DOHH2 (cell line): ENCODE data around the gene LY6G5B.

Experiments used
- H3F3A ChIP-seq: fragments of 200-600 bp; sonication (generic), shearing (Covaris generic); 2 replicates; pipeline ENCODE4 v1.6.0; 2016; ENCODE audit warnings: antibody characterized with exemption, mild to moderate bottlenecking; ENCODE audit not compliant: control insufficient read depth, insufficient read depth
- H3K27ac ChIP-seq: fragments of 200-600 bp; sonication (generic); 2 replicates; pipeline ENCODE4 v1.5.1; 2014; ENCODE audit warnings: low read depth, mild to moderate bottlenecking, low read length, moderate library complexity
- H3K27me3 ChIP-seq: fragments of 200-600 bp; sonication (generic); 2 replicates; pipeline ENCODE4 v1.6.1; 2014; ENCODE audit warnings: mild to moderate bottlenecking, low read length, mixed read lengths; ENCODE audit not compliant: control insufficient read depth
- H3K36me3 ChIP-seq: fragments of 200-600 bp; sonication (generic); 2 replicates; pipeline ENCODE4 v1.6.1; 2014; ENCODE audit warnings: mild to moderate bottlenecking, low read length, moderate library complexity, mixed read lengths; ENCODE audit not compliant: control insufficient read depth
- H3K4me1 ChIP-seq: fragments of 200-600 bp; sonication (generic); 2 replicates; pipeline ENCODE4 v1.6.1; 2014; ENCODE audit warnings: mild to moderate bottlenecking, low read length, mixed read lengths; ENCODE audit not compliant: control insufficient read depth
- H3K4me2 ChIP-seq: fragments of 200-600 bp; sonication (generic); 2 replicates; pipeline ENCODE4 v1.6.0; 2014; ENCODE audit warnings: mild to moderate bottlenecking, low read length, moderate library complexity
- H3K4me3 ChIP-seq: fragments of 200-600 bp; sonication (generic); 2 replicates; pipeline ENCODE4 v1.5.1; 2014; ENCODE audit warnings: mild to moderate bottlenecking, low read length, mixed read lengths
- H3K79me2 ChIP-seq: fragments of 200-600 bp; sonication (generic); 2 replicates; pipeline ENCODE4 v1.6.1; 2014; ENCODE audit warnings: mild to moderate bottlenecking, low read length, mixed read lengths; ENCODE audit not compliant: control insufficient read depth
- H3K9me2 ChIP-seq: fragments of 200-600 bp; sonication (generic); replicated peaks from 2 replicates; pipeline ENCODE4 v1.6.1; 2014; ENCODE audit warnings: mild to moderate bottlenecking, low read length, mixed read lengths; ENCODE audit not compliant: control insufficient read depth
- H3K9me3 ChIP-seq: fragments of 200-600 bp; sonication (generic); 2 replicates; pipeline ENCODE4 v1.6.1; 2014; ENCODE audit warnings: antibody characterized with exemption, low read length, mixed read lengths; ENCODE audit not compliant: control insufficient read depth, insufficient read depth
- H4K20me1 ChIP-seq: fragments of 200-600 bp; sonication (generic); 2 replicates; pipeline ENCODE4 v1.6.0; 2014; ENCODE audit warnings: low read depth, mild to moderate bottlenecking, antibody characterized with exemption, low read length, moderate library complexity; ENCODE audit not compliant: control insufficient read depth, insufficient read depth
- EZH2phosphoT487 ChIP-seq: fragments of 200-600 bp; sonication (generic); IDR thresholded peaks from 2 replicates; pipeline ENCODE4 v1.6.1; 2017; ENCODE audit warnings: borderline replicate concordance, mild to moderate bottlenecking, antibody characterized with exemption, low read length, moderate library complexity, mixed read lengths
- TF ChIP-seq, protein P1 (sequence below): fragments of 200-600 bp; sonication (generic); IDR thresholded peaks from one replicate; pipeline ENCODE4 v1.5.1; 2014; ENCODE audit warnings: antibody characterized with exemption, mild to moderate bottlenecking, low read depth, low read length; ENCODE audit not compliant: poor library complexity, severe bottlenecking

Gene LY6G5B

DNA sequence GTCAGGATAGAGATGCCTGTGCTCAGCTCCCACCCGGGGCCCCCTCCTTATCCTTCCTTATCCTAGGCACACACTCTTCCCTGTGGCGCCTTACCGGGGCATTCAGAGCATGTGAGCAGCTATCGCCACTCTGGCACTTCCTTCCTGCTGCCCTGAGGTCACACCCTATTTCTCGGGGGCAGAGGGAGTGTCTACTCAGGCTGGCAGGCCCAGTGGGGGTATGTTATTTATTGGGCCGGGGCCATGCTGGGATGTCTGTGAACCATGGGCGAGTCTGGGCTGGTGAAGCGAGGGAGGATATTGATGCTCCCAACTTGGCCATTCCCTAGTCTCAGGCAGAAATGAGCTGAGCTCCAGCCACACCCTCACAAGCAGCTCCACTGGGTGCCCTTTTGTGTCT, 41.5 kb downstream of the LY6G5B start:
- no peaks in the 10 kb centered on the region for H3K9me3 ChIP-seq

DNA sequence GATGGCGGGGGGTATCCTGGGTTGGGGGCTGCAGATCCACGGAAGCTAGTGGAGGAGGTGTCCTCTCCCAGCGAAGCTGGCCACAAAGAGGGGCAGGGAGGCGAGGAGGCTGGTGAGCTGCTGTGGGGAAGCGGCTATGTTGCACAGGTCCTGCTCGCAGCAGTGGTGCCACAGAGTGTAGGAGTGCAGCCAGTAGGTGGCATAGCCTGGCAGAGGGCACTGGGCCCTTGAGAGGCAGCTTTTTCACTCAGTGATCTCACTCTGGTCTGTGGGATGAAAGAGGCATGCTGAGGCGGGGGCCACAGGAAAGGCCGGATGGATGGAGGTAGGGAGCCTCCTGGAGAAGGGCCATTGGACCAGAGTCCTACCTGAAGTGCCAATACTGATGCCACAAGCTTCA, 42.5 kb downstream of the LY6G5B start:
- H3K27me3 ChIP-seq, result peaks cover 47% of the 10 kb centered on the region
- H3K79me2 ChIP-seq, result no peaks in the 10 kb centered on the region
- no peaks in the 10 kb centered on the region for H4K20me1 ChIP-seq
- H3K4me2 ChIP-seq, result no peak overlapping the region
- H3K36me3 ChIP-seq, result no peaks in the 10 kb centered on the region
- TF ChIP-seq, protein P1, sequence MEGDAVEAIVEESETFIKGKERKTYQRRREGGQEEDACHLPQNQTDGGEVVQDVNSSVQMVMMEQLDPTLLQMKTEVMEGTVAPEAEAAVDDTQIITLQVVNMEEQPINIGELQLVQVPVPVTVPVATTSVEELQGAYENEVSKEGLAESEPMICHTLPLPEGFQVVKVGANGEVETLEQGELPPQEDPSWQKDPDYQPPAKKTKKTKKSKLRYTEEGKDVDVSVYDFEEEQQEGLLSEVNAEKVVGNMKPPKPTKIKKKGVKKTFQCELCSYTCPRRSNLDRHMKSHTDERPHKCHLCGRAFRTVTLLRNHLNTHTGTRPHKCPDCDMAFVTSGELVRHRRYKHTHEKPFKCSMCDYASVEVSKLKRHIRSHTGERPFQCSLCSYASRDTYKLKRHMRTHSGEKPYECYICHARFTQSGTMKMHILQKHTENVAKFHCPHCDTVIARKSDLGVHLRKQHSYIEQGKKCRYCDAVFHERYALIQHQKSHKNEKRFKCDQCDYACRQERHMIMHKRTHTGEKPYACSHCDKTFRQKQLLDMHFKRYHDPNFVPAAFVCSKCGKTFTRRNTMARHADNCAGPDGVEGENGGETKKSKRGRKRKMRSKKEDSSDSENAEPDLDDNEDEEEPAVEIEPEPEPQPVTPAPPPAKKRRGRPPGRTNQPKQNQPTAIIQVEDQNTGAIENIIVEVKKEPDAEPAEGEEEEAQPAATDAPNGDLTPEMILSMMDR, result peak; percentile 34
- no peak for TF ChIP-seq EZH2phosphoT487
- H3F3A ChIP-seq, result no peaks in the 10 kb centered on the region
- peaks cover 5% of the 10 kb centered on the region; the same call in 1 of the 2 replicates for H3K4me1 ChIP-seq
- no peak overlapping the region for H3K4me3 ChIP-seq
- H3K27ac ChIP-seq, result no peak overlapping the region
- H3K9me2 ChIP-seq, result no peaks in the 10 kb centered on the region
- H3K9me3 ChIP-seq, result no peaks in the 10 kb centered on the region

More for the DNA sequence above, 41.5 kb downstream of the LY6G5B start:
- peaks cover 5% of the 10 kb centered on the region; the same call in 1 of the 2 replicates for H3K4me1 ChIP-seq
- no peaks in the 10 kb centered on the region for H3K79me2 ChIP-seq
- no peaks in the 10 kb centered on the region for H4K20me1 ChIP-seq
- no peaks in the 10 kb centered on the region for H3K9me2 ChIP-seq
- no peaks in the 10 kb centered on the region for H3F3A ChIP-seq
- TF ChIP-seq, protein P1, result no peak
- TF ChIP-seq EZH2phosphoT487, result no peak
- H3K4me2 ChIP-seq, result no peak overlapping the region
- no peak overlapping the region for H3K27ac ChIP-seq
- H3K4me3 ChIP-seq, result no peak overlapping the region
- H3K36me3 ChIP-seq, result no peaks in the 10 kb centered on the region
- H3K27me3 ChIP-seq, result peaks cover 47% of the 10 kb centered on the region

DNA sequence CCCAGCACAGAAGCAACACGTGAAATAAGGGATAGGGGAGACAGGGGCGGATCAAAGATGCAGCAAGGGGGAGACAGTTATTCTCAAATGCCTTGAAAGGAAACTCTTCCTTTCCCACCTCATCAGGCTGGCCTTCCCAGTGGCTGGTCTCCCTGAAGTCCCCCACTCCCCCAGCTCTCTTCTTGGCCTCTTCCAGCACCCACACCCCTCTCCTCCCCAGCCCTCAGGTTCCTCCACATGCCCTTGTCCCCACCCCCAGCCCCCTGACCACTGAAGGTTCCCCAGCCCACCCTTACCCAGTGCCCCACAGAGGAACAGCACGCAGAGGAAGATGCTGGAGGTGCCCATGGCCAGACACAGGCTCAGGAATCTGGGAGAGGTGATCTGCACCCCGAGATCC, 43.7 kb downstream of the LY6G5B start:
- Histone ChIP-seq H3K27ac (no peak overlapping the region), H4K20me1 (no peaks in the 10 kb centered on the region), H3K4me2 (no peak overlapping the region), H3K27me3 (peaks cover 47% of the 10 kb centered on the region), H3F3A (no peaks in the 10 kb centered on the region), H3K9me3 (no peaks in the 10 kb centered on the region), H3K4me1 (peaks cover 5% of the 10 kb centered on the region; the same call in 1 of the 2 replicates), H3K79me2 (no peaks in the 10 kb centered on the region), H3K36me3 (no peaks in the 10 kb centered on the region), H3K4me3 (no peak overlapping the region), H3K9me2 (no peaks in the 10 kb centered on the region)
- TF ChIP-seq, protein P1, result no peak
- no peak for TF ChIP-seq EZH2phosphoT487
